ENCODE data around the gene IL17D.

DNA sequence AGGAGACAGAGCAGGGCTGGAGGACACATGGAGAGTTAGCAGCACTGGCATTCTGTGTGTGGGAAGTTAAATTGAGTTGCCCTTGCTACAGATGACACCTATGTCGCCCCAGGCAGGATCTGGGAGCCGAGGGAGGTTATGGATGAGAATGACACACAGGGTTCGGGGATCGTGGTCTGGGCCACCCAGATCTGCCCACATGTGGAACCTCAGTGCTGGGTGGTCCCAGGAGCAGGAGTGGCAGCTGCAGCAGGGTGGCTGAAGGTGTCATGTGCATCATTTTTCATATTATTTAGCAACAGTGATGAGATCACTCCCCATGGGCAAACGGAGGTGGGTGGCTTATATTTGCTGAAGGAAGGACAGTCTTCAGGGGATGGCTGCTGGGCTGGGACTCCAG lies 3.2 kb downstream of the IL17D start:
- no peak for TF ChIP-seq CTCF (IDR thresholded peaks at IDR 0.05)
- TF ChIP-seq POLR2A (IDR thresholded peaks at IDR 0.05): no peak
- TF ChIP-seq EP300 (IDR thresholded peaks at IDR 0.05; ENCODE audit: low read depth): no peak
- TF ChIP-seq POLR2AphosphoS5 (IDR thresholded peaks at IDR 0.05): no peak

Data from transverse colon (tissue), 4 donors.